ENCODE measurements around the gene KEAP1. TPM values are rescaled to one million over a fixed set of nuclear protein-coding genes. Genes with fewer than 3 reads are reported as not detected.

Gene KEAP1
- polyA plus RNA-seq, 1 donor from 2014 or later, result 39.0 TPM

GRCh38 chr19:10474962-10475451 is 28.1 kb downstream of the KEAP1 start:
- Histone ChIP-seq H3K4me2 (ENCODE audit: low read length) (no peak overlapping the region), H3K9ac (ENCODE audit: low read length) (no peak overlapping the region), H3F3A (ENCODE audit: insufficient read depth, low read length, poor library complexity, severe bottlenecking) (no peaks in the 10 kb centered on the region), H3K27ac (ENCODE audit: low read length) (no peak overlapping the region), H3K79me2 (replicated peaks; ENCODE audit: insufficient read depth, low read length) (no peaks in the 10 kb centered on the region), H4K20me1 (ENCODE audit: insufficient read depth) (no peaks in the 10 kb centered on the region), H3K9me3 (ENCODE audit: low read length) (no peaks in the 10 kb centered on the region), H3K4me3 (ENCODE audit: low read length) (no peak overlapping the region), H3K36me3 (ENCODE audit: insufficient read depth, low read length) (no peaks in the 10 kb centered on the region), H3K9me2 (ENCODE audit: insufficient read depth, low read length) (no peaks in the 10 kb centered on the region), H3K27me3 (ENCODE audit: insufficient read depth, low read depth, low read length) (peaks cover 7% of the 10 kb centered on the region), H2AFZ (ENCODE audit: low read depth, low read length) (no peak overlapping the region)
- TF ChIP-seq CTCF (IDR thresholded peaks at IDR 0.05; ENCODE audit: poor library complexity, severe bottlenecking), result no peak
- no peak for TF ChIP-seq MXI1 (conservative IDR thresholded peaks at IDR 0.05; ENCODE audit: poor library complexity, severe bottlenecking)
- no peak for TF ChIP-seq POLR2AphosphoS5 (IDR thresholded peaks at IDR 0.05)
- no peak for TF ChIP-seq RAD21 (conservative IDR thresholded peaks at IDR 0.05)
- TF ChIP-seq EZH2 (IDR thresholded peaks at IDR 0.05; ENCODE audit: borderline replicate concordance, insufficient read depth, low read length, poor library complexity, severe bottlenecking), result no peak
- no peak for TF ChIP-seq REST (IDR thresholded peaks at IDR 0.05; ENCODE audit: borderline replicate concordance)
- no peak for TF ChIP-seq SMC3 (conservative IDR thresholded peaks at IDR 0.05; ENCODE audit: poor library complexity)
- no peak for TF ChIP-seq TAF1 (IDR thresholded peaks at IDR 0.05; ENCODE audit: low read depth)

GRCh38 chr19:10473192-10473591 is 30.0 kb downstream of the KEAP1 start:
- no peak for TF ChIP-seq EP300 (conservative IDR thresholded peaks at IDR 0.05; ENCODE audit: poor library complexity, severe bottlenecking)
- TF ChIP-seq EZH2 (IDR thresholded peaks at IDR 0.05; ENCODE audit: borderline replicate concordance, insufficient read depth, low read length, poor library complexity, severe bottlenecking), result no peak
- TF ChIP-seq SMC3 (conservative IDR thresholded peaks at IDR 0.05; ENCODE audit: poor library complexity), result no peak
- TF ChIP-seq TAF1 (IDR thresholded peaks at IDR 0.05; ENCODE audit: low read depth), result no peak
- TF ChIP-seq MXI1 (conservative IDR thresholded peaks at IDR 0.05; ENCODE audit: poor library complexity, severe bottlenecking), result no peak
- no peak for TF ChIP-seq POLR2AphosphoS5 (IDR thresholded peaks at IDR 0.05)
- TF ChIP-seq REST (IDR thresholded peaks at IDR 0.05; ENCODE audit: borderline replicate concordance), result no peak
- no peak for TF ChIP-seq CTCF (IDR thresholded peaks at IDR 0.05; ENCODE audit: poor library complexity, severe bottlenecking)
- H3K36me3 ChIP-seq (ENCODE audit: insufficient read depth, low read length), result no peaks in the 10 kb centered on the region
- no peak overlapping the region for H3K4me2 ChIP-seq (ENCODE audit: low read length)
- H3K27me3 ChIP-seq (ENCODE audit: insufficient read depth, low read depth, low read length), result no peaks in the 10 kb centered on the region
- no peak overlapping the region for H3K27ac ChIP-seq (ENCODE audit: low read length)
- no peaks in the 10 kb centered on the region for H3K9me3 ChIP-seq (ENCODE audit: low read length)
- H3K9ac ChIP-seq (ENCODE audit: low read length), result no peak overlapping the region
- H3F3A ChIP-seq (ENCODE audit: insufficient read depth, low read length, poor library complexity, severe bottlenecking), result no peaks in the 10 kb centered on the region
- H2AFZ ChIP-seq (ENCODE audit: low read depth, low read length), result no peak overlapping the region
- no peaks in the 10 kb centered on the region for H3K9me2 ChIP-seq (ENCODE audit: insufficient read depth, low read length)
- no peak overlapping the region for H3K4me3 ChIP-seq (ENCODE audit: low read length)
- H4K20me1 ChIP-seq (ENCODE audit: insufficient read depth), result no peaks in the 10 kb centered on the region
- H3K79me2 ChIP-seq (replicated peaks; ENCODE audit: insufficient read depth, low read length), result no peaks in the 10 kb centered on the region

Data from neural cell (in vitro differentiated cells).